Activated CD8-positive, alpha-beta T cell treated with anti-CD3 and anti-CD28 coated beads for 36 hours (primary cell): ENCODE data around the gene PIK3R2. TPM values are rescaled to one million over a fixed set of nuclear protein-coding genes. Genes with fewer than 3 reads are reported as not detected.
A peak's percentile ranks its signal among the peaks of the same experiment; 100 is the strongest.

Experiments used
- ATAC-seq: fragments of 200-7000 bp; cut with Tn5 transposase; one replicate; pipeline ENCODE4 v1.10.0; 2021; ENCODE audit warnings: mild to moderate bottlenecking, moderate library complexity
- CTCF ChIA-PET: fragments of 350-600 bp; sonication (Branson Sonifier 250); formaldehyde crosslinking; loops from one replicate; lab custom pipeline; 2021; ENCODE audit warnings: antibody characterized with exemption; lab: Charles Lee
- POLR2A ChIA-PET: fragments of 350-600 bp; sonication (Branson Sonifier 250); formaldehyde crosslinking; loops from one replicate; lab custom pipeline; 2021; ENCODE audit warnings: antibody characterized with exemption; lab: Charles Lee
- DNase-seq: peaks from one replicate; pipeline ENCODE4 v3.0.0-alpha.2; 2020
- H3K27ac Mint-ChIP-seq: one replicate; pipeline ENCODE4 v1.8.0; 2021; ENCODE audit warnings: mild to moderate bottlenecking, mixed read lengths
- H3K27me3 Mint-ChIP-seq: one replicate; pipeline ENCODE4 v1.8.0; 2021; ENCODE audit warnings: mixed read lengths
- H3K36me3 Mint-ChIP-seq: one replicate; pipeline ENCODE4 v1.8.0; 2021; ENCODE audit warnings: low read depth, mixed read lengths
- H3K4me1 Mint-ChIP-seq: one replicate; pipeline ENCODE4 v1.8.0; 2021; ENCODE audit warnings: low read depth, mixed read lengths
- H3K4me3 Mint-ChIP-seq: one replicate; pipeline ENCODE4 v1.8.0; 2021; ENCODE audit warnings: mild to moderate bottlenecking, moderate library complexity, mixed read lengths
- H3K9me3 Mint-ChIP-seq: one replicate; pipeline ENCODE4 v1.8.0; 2021; ENCODE audit warnings: mixed read lengths
- CTCF ChIP-seq: fragments of 200-600 bp; IDR thresholded peaks from one replicate; pipeline ENCODE4 v1.8.0; 2022; ENCODE audit warnings: antibody characterized with exemption, mild to moderate bottlenecking
- intact Hi-C: fragments of 100-400 bp; cut with micrococcal nuclease; formaldehyde crosslinking; loops from one replicate; pipeline ENCODE4 v1.10.0; 2022
- total RNA-seq, 2 experiments: library from RNA; stranded (reverse); gene quantifications; one replicate each; pipeline ENCODE4 v1.2.3, GENCODE V29; 2021

The PIK3R2 gene
- total RNA-seq, 2 experiments from 2014 or later: 15.0 to 15.8 TPM

GRCh38 chr19:18131841-18132596 is 20.9 kb upstream of the PIK3R2 start:
- no peak for TF ChIP-seq CTCF
- ATAC-seq (peak; percentile 60), DNase-seq (peak; percentile 31)
- ChIA-PET POLR2A (no interaction called here), CTCF (no interaction called here)
- Mint-ChIP-seq H3K4me1 (no peaks in the 10 kb centered on the region), H3K27me3 (no peaks in the 10 kb centered on the region), H3K9me3 (no peaks in the 10 kb centered on the region), H3K27ac (no peak overlapping the region), H3K4me3 (no peak overlapping the region), H3K36me3 (peaks cover 34% of the 10 kb centered on the region)
- intact Hi-C loops: no loop called here

DNA sequence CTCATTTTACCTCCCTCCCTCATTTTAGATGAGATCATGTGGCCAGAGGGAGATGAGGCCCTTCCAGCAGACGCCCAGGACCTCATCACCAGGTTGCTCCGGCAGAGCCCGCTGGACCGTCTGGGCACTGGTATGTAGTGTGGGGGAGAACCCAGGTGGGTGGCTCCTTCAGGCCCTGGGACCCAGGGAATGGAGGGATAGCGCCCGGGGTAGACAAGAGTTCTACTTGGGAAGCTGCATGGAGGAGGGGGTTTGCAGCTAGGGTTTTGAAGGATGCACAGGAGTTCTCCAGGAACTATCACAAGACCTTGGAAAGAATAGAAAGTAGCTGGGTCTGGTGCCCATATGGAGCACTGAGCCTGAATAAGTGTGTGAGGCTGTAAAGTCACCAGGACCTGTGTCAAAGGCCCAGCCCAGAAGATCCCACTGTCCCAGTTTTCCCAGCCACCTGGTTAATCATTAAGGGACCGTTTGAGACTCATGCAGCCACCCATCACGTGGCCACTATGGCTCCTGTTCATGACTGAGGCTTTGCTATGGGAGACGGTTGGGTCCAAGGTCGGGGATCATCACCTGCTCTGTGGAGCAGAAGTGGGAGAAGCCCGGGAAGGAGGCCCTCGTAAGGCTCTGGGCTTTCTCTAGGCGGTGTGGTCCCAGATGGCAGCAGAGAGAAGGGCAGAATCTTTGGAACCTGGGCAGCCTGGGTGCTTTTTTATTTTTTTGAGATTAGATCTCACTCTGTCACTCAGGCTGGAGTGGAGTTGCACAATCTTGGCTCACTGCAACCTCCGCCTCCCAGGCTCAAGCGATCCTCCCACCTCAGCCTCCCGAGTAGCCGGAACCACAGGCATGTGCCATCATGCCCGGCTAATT is 17.0 kb upstream of the PIK3R2 start:
- no peak for TF ChIP-seq CTCF
- H3K27ac Mint-ChIP-seq: no peak overlapping the region
- no peaks in the 10 kb centered on the region for H3K27me3 Mint-ChIP-seq
- intact Hi-C loops: no loop called here
- DNase-seq: no peak
- ATAC-seq: no peak
- CTCF ChIA-PET: no interaction called here
- H3K4me1 Mint-ChIP-seq: no peaks in the 10 kb centered on the region
- H3K4me3 Mint-ChIP-seq: no peak overlapping the region
- peaks cover 38% of the 10 kb centered on the region for H3K36me3 Mint-ChIP-seq
- POLR2A ChIA-PET: interaction anchor here (3.4 kb wide), 1 partner anchor 16 kb away, joined by 15 read pairs; the partner anchor contains the start of gene PIK3R2
- no peaks in the 10 kb centered on the region for H3K9me3 Mint-ChIP-seq

GRCh38 chr19:18137242-18137641 is 15.7 kb upstream of the PIK3R2 start:
- Mint-ChIP-seq H3K36me3 (peaks cover 35% of the 10 kb centered on the region), H3K27me3 (no peaks in the 10 kb centered on the region), H3K4me1 (no peaks in the 10 kb centered on the region), H3K4me3 (no peak overlapping the region), H3K27ac (no peak overlapping the region), H3K9me3 (no peaks in the 10 kb centered on the region)
- POLR2A ChIA-PET: interaction anchor here (3.4 kb wide), 1 partner anchor 14 kb away, joined by 15 read pairs; the partner anchor contains the start of gene PIK3R2
- CTCF ChIA-PET: interaction anchor here (1.0 kb wide), 1 partner anchor 24 kb away, joined by 3 read pairs; no protein-coding TSS in a partner anchor
- no peak for TF ChIP-seq CTCF
- DNase-seq (no peak), ATAC-seq (no peak)
- intact Hi-C loops: no loop called here

DNA sequence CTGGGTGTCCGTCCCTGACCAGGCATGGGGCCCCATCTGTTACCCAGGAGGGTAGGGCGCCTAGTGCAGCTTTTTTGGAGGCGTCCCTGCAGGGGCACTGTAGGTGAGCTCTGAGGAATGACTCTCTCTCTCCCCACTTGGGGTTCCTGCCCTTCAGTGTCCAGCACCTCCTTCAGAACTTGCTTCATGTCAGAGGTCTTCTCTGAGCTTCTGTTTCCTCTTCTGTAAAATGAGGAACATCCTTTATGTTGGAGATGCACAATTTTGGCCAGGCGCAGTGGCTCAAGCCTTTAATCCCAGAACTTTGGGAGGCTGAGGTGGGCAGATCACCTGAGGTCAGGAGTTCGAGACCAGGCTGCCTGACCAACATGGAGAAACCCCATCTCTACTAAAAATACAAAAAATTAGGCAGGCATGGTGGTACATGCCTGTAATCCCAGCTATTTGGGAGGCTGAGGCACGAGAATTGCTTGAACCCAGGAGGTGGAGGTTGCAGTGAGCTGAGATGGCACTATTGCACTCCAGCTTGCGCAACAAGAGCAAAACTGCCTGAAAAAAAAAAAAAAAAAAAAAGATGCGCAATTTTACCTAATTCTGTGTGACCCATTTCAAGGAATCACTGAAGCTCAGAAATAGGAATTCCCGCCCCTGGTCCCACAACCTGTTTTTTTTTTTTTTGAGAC is 15.2 kb upstream of the PIK3R2 start:
- peaks cover 30% of the 10 kb centered on the region for H3K36me3 Mint-ChIP-seq

More for the DNA sequence above, 15.2 kb upstream of the PIK3R2 start:
- intact Hi-C loops: no loop called here
- POLR2A ChIA-PET: interaction anchor here (0.6 to 3.4 kb wide), 2 partner anchors 14 to 69 kb away, joined by 3 to 15 read pairs; partner anchors contain the start of gene PIK3R2
- no peaks in the 10 kb centered on the region for H3K4me1 Mint-ChIP-seq
- DNase-seq (no peak), ATAC-seq (no peak)
- CTCF ChIA-PET: interaction anchor here (1.0 kb wide), 3 partner anchors 15 to 25 kb away, joined by 3 to 4 read pairs (median 4); partner anchors contain the start of gene PIK3R2
- TF ChIP-seq CTCF: no peak
- H3K27ac Mint-ChIP-seq: no peak overlapping the region
- H3K4me3 Mint-ChIP-seq: no peak overlapping the region
- H3K9me3 Mint-ChIP-seq: no peaks in the 10 kb centered on the region
- no peaks in the 10 kb centered on the region for H3K27me3 Mint-ChIP-seq
